Neural cell (in vitro differentiated cells): ENCODE results near the gene ELAPOR2. TPM values are rescaled to one million over a fixed set of nuclear protein-coding genes. Genes with fewer than 3 reads are reported as not detected.
"Not testable (repeated sequence)": the region's sequence is repeated elsewhere in the genome, so short reads cannot be mapped to it uniquely, and the experiment has no call there.

Experiments used
- H2AFZ ChIP-seq: fragments of 200-600, 300-800 bp; sonication (generic), shearing (Covaris generic); 2 replicates; pipeline ENCODE4 v1.6.0; 2014; ENCODE audit warnings: low read depth, mild to moderate bottlenecking, antibody characterized with exemption, low read length, moderate library complexity
- H3F3A ChIP-seq: fragments of 200-600 bp; shearing (Covaris generic); 2 replicates; pipeline ENCODE4 v1.6.1; 2016; ENCODE audit warnings: mild to moderate bottlenecking, moderate library complexity, mixed read lengths, antibody characterized with exemption, low read length; ENCODE audit not compliant: insufficient read depth, poor library complexity, severe bottlenecking
- H3K27ac ChIP-seq: fragments of 200-600, 300-800 bp; sonication (generic), shearing (Covaris generic); 2 replicates; pipeline ENCODE4 v1.5.1; 2014; ENCODE audit warnings: mild to moderate bottlenecking, low read length, moderate library complexity
- H3K27me3 ChIP-seq: fragments of 300-800, 200-600 bp; sonication (generic), shearing (Covaris generic); 2 replicates; pipeline ENCODE4 v1.6.0; 2014; ENCODE audit warnings: mild to moderate bottlenecking, low read depth, low read length, moderate library complexity; ENCODE audit not compliant: insufficient read depth
- H3K36me3 ChIP-seq: fragments of 300-800, 200-600 bp; sonication (generic), shearing (Covaris generic); 2 replicates; pipeline ENCODE4 v1.5.1; 2014; ENCODE audit warnings: mild to moderate bottlenecking, antibody characterized with exemption, low read length, moderate library complexity; ENCODE audit not compliant: insufficient read depth
- H3K4me2 ChIP-seq: fragments of 300-800, 200-600 bp; sonication (generic), shearing (Covaris generic); 2 replicates; pipeline ENCODE4 v1.6.0; 2014; ENCODE audit warnings: mild to moderate bottlenecking, low read length
- H3K4me3 ChIP-seq: fragments of 300-800, 200-600 bp; sonication (generic), shearing (Covaris generic); 2 replicates; pipeline ENCODE4 v1.5.1; 2014; ENCODE audit warnings: mild to moderate bottlenecking, low read length, moderate library complexity
- H3K79me2 ChIP-seq: fragments of 200-600 bp; shearing (Covaris generic); replicated peaks from 2 replicates; pipeline ENCODE4 v1.6.0; 2014; ENCODE audit warnings: mild to moderate bottlenecking, low read length, moderate library complexity; ENCODE audit not compliant: insufficient read depth
- H3K9ac ChIP-seq: fragments of 300-800, 200-600 bp; sonication (generic), shearing (Covaris generic); 2 replicates; pipeline ENCODE4 v1.6.1; 2016; ENCODE audit warnings: mild to moderate bottlenecking, low read length, mixed read lengths
- H3K9me2 ChIP-seq: fragments of 200-600 bp; shearing (Covaris generic); 2 replicates; pipeline ENCODE4 v1.6.1; 2016; ENCODE audit warnings: mild to moderate bottlenecking, low read length, mixed read lengths; ENCODE audit not compliant: insufficient read depth
- H3K9me3 ChIP-seq: fragments of 200-600, 300-800 bp; sonication (generic), shearing (Covaris generic); 2 replicates; pipeline ENCODE4 v1.6.1; 2016; ENCODE audit warnings: mild to moderate bottlenecking, mixed run types, low read length, moderate library complexity, mixed read lengths
- H4K20me1 ChIP-seq: fragments of 200-600 bp; shearing (Covaris generic); 2 replicates; pipeline ENCODE4 v1.6.1; 2016; ENCODE audit warnings: mild to moderate bottlenecking, mixed run types; ENCODE audit not compliant: insufficient read depth
- CTCF ChIP-seq: fragments of 450-650 bp; IDR thresholded peaks from 2 replicates; pipeline ENCODE4 v1.5.1; 2014; ENCODE audit warnings: antibody characterized with exemption, mild to moderate bottlenecking, moderate library complexity; ENCODE audit not compliant: poor library complexity, severe bottlenecking
- EP300 ChIP-seq: fragments of 450-650 bp; conservative IDR thresholded peaks from 2 replicates; pipeline ENCODE4 v1.6.1; 2014; ENCODE audit warnings: antibody characterized with exemption, mild to moderate bottlenecking, moderate library complexity; ENCODE audit not compliant: poor library complexity, severe bottlenecking
- EZH2 ChIP-seq: fragments of 200-600, 300-800 bp; shearing (Covaris generic), sonication (generic); IDR thresholded peaks from 2 replicates; pipeline ENCODE4 v1.6.1; 2014; ENCODE audit warnings: antibody characterized with exemption, low read length, borderline replicate concordance, mild to moderate bottlenecking; ENCODE audit not compliant: insufficient read depth, poor library complexity, severe bottlenecking
- MXI1 ChIP-seq: fragments of 450-650 bp; conservative IDR thresholded peaks from 2 replicates; pipeline ENCODE4 v1.6.1; 2014; ENCODE audit warnings: antibody characterized with exemption, mild to moderate bottlenecking; ENCODE audit not compliant: poor library complexity, severe bottlenecking
- POLR2AphosphoS5 ChIP-seq: IDR thresholded peaks from 2 replicates; pipeline ENCODE4 v1.6.1; 2012
- RAD21 ChIP-seq: fragments of 450-650 bp; conservative IDR thresholded peaks from 2 replicates; pipeline ENCODE4 v1.6.1; 2014; ENCODE audit warnings: antibody characterized with exemption, mild to moderate bottlenecking, moderate library complexity
- REST ChIP-seq: IDR thresholded peaks from 2 replicates; pipeline ENCODE4 v1.6.1; 2012; ENCODE audit warnings: borderline replicate concordance
- SMC3 ChIP-seq: fragments of 450-650 bp; conservative IDR thresholded peaks from 2 replicates; pipeline ENCODE4 v1.6.1; 2014; ENCODE audit warnings: antibody characterized with exemption, mild to moderate bottlenecking, moderate library complexity; ENCODE audit not compliant: poor library complexity
- TAF1 ChIP-seq: IDR thresholded peaks from 2 replicates; pipeline ENCODE4 v1.6.1; 2012; ENCODE audit warnings: low read depth
- polyA plus RNA-seq: library from polyadenylated mRNA; depleted of rRNA; stranded (reverse); fragments of >200 nt; gene quantifications from 2 replicates; pipeline ENCODE4 v1.2.3, GENCODE V29; 2014

ELAPOR2 gene
- polyA plus RNA-seq, 1 donor from 2014 or later = 21.9 TPM

- H3K9me2 ChIP-seq = no peaks in the 10 kb centered on the region
- H3K27me3 ChIP-seq = no peaks in the 10 kb centered on the region
- no peaks in the 10 kb centered on the region for H4K20me1 ChIP-seq
Measured at GRCh38 chr7:87100326-87100725, 40.9 kb upstream of the ELAPOR2 start.

GRCh38 chr7:87097375-87097774, 37.9 kb upstream of the ELAPOR2 start:
- H3K36me3 ChIP-seq, H3K27me3 ChIP-seq, H3F3A ChIP-seq, H3K79me2 ChIP-seq, H3K27ac ChIP-seq, H3K9me3 ChIP-seq, H3K4me3 ChIP-seq, H3K9me2 ChIP-seq, H4K20me1 ChIP-seq, H3K4me2 ChIP-seq, H2AFZ ChIP-seq, H3K9ac ChIP-seq: not testable (repeated sequence)

More at GRCh38 chr7:87100326-87100725, 40.9 kb upstream of the ELAPOR2 start:
- no peak overlapping the region for H3K27ac ChIP-seq
- no peak overlapping the region for H3K4me2 ChIP-seq
- H3K36me3 ChIP-seq = no peaks in the 10 kb centered on the region
- no peaks in the 10 kb centered on the region for H3K9me3 ChIP-seq
- no peak overlapping the region for H2AFZ ChIP-seq
- no peaks in the 10 kb centered on the region for H3F3A ChIP-seq
- no peak overlapping the region for H3K4me3 ChIP-seq
- no peaks in the 10 kb centered on the region for H3K79me2 ChIP-seq
- TF ChIP-seq POLR2AphosphoS5 = no peak
- TF ChIP-seq MXI1 = no peak
- no peak for TF ChIP-seq TAF1
- TF ChIP-seq CTCF = no peak
- no peak for TF ChIP-seq RAD21
- TF ChIP-seq EP300 = no peak
- TF ChIP-seq EZH2 = no peak
- no peak for TF ChIP-seq SMC3
- no peak for TF ChIP-seq REST
- no peak overlapping the region for H3K9ac ChIP-seq

- Histone ChIP-seq H2AFZ (no peak overlapping the region), H3K79me2 (no peaks in the 10 kb centered on the region), H3K27me3 (no peaks in the 10 kb centered on the region), H3K4me3 (no peak overlapping the region), H3K4me2 (no peak overlapping the region), H3K27ac (no peak overlapping the region), H4K20me1 (no peaks in the 10 kb centered on the region), H3K36me3 (no peaks in the 10 kb centered on the region), H3K9ac (no peak overlapping the region), H3K9me2 (no peaks in the 10 kb centered on the region), H3K9me3 (no peaks in the 10 kb centered on the region), H3F3A (no peaks in the 10 kb centered on the region)
- TF ChIP-seq REST (no peak), EP300 (no peak), EZH2 (no peak), TAF1 (no peak), MXI1 (no peak), POLR2AphosphoS5 (no peak), SMC3 (no peak), CTCF (no peak), RAD21 (no peak)
Measured at GRCh38 chr7:87094322-87094721, 34.9 kb upstream of the ELAPOR2 start.
